ENCODE measurements around the gene CFAP45. TPM values are rescaled to one million over a fixed set of nuclear protein-coding genes. Genes with fewer than 3 reads are reported as not detected.

The CFAP45 gene
- total RNA-seq, 1 donor from 2014 or later, result 0.49 TPM

DNA sequence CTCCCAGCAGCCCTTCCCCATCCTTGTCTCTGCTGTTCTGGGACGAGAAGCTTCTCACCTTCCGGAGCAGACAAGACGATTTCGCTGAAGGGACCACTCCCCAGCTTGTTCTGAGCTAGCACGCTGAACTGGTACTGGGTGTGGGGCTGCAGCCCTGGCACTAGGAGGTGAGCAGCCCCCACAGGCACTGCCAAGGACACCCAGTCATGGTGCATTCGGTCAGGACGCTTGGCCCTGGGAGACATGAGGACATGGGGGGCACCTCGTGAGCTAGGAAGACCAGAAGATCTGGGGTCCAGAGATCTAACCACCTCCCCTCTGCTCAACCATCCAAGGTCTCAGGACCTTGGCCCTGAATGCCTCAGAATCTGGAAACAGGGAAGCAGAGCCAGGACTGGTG, 30.7 kb upstream of the CFAP45 start:
- peaks cover 10% of the 10 kb centered on the region for H3K36me3 Mint-ChIP-seq (ENCODE audit: unreplicated experiment)
- H3K9me3 Mint-ChIP-seq (ENCODE audit: unreplicated experiment), result peaks cover 11% of the 10 kb centered on the region
- DNase-seq, result no peak
- peaks cover 6% of the 10 kb centered on the region for H3K27me3 Mint-ChIP-seq (ENCODE audit: unreplicated experiment)
- H3K4me3 Mint-ChIP-seq (ENCODE audit: unreplicated experiment), result no peak overlapping the region
- TF ChIP-seq CTCF (IDR thresholded peaks at IDR 0.05; ENCODE audit: partially characterized antibody, unreplicated experiment), result no peak
- peaks cover 19% of the 10 kb centered on the region for H3K4me1 Mint-ChIP-seq (ENCODE audit: low read depth, unreplicated experiment)
- H3K27ac Mint-ChIP-seq (ENCODE audit: unreplicated experiment), result no peak overlapping the region

GRCh38 chr1:159930216-159930615, 30.3 kb upstream of the CFAP45 start:
- H3K4me1 Mint-ChIP-seq (ENCODE audit: low read depth, unreplicated experiment), result peaks cover 19% of the 10 kb centered on the region
- peaks cover 7% of the 10 kb centered on the region for H3K27me3 Mint-ChIP-seq (ENCODE audit: unreplicated experiment)
- no peak for DNase-seq
- H3K4me3 Mint-ChIP-seq (ENCODE audit: unreplicated experiment), result no peak overlapping the region
- H3K9me3 Mint-ChIP-seq (ENCODE audit: unreplicated experiment), result peaks cover 8% of the 10 kb centered on the region
- no peak overlapping the region for H3K27ac Mint-ChIP-seq (ENCODE audit: unreplicated experiment)
- H3K36me3 Mint-ChIP-seq (ENCODE audit: unreplicated experiment), result peaks cover 10% of the 10 kb centered on the region
- no peak for TF ChIP-seq CTCF (IDR thresholded peaks at IDR 0.05; ENCODE audit: partially characterized antibody, unreplicated experiment)

- Mint-ChIP-seq H3K9me3 (ENCODE audit: unreplicated experiment) (peaks cover 8% of the 10 kb centered on the region), H3K36me3 (ENCODE audit: unreplicated experiment) (peaks cover 10% of the 10 kb centered on the region), H3K27me3 (ENCODE audit: unreplicated experiment) (peaks cover 10% of the 10 kb centered on the region), H3K4me3 (ENCODE audit: unreplicated experiment) (peak overlapping the region; percentile 9), H3K27ac (ENCODE audit: unreplicated experiment) (peak overlapping the region; percentile 18), H3K4me1 (ENCODE audit: low read depth, unreplicated experiment) (peaks cover 19% of the 10 kb centered on the region)
- DNase-seq, result no peak
- no peak for TF ChIP-seq CTCF (IDR thresholded peaks at IDR 0.05; ENCODE audit: partially characterized antibody, unreplicated experiment)
Observed at GRCh38 chr1:159929155-159930051, 29.4 kb upstream of the CFAP45 start.

GRCh38 chr1:159928491-159929050, 28.6 kb upstream of the CFAP45 start:
- Mint-ChIP-seq H3K4me1 (ENCODE audit: low read depth, unreplicated experiment) (peaks cover 19% of the 10 kb centered on the region), H3K4me3 (ENCODE audit: unreplicated experiment) (no peak overlapping the region), H3K36me3 (ENCODE audit: unreplicated experiment) (peaks cover 10% of the 10 kb centered on the region), H3K9me3 (ENCODE audit: unreplicated experiment) (peaks cover 11% of the 10 kb centered on the region), H3K27me3 (ENCODE audit: unreplicated experiment) (peaks cover 14% of the 10 kb centered on the region), H3K27ac (ENCODE audit: unreplicated experiment) (no peak overlapping the region)
- no peak for TF ChIP-seq CTCF (IDR thresholded peaks at IDR 0.05; ENCODE audit: partially characterized antibody, unreplicated experiment)
- DNase-seq, result no peak

All from glutamatergic neuron (in vitro differentiated cells).